HepG2 (cell line): ENCODE data around the gene PCYT2. TPM values are rescaled to one million over a fixed set of nuclear protein-coding genes. Genes with fewer than 3 reads are reported as not detected.

ENCODE experiments used
- ATAC-seq: fragments of 200-7000 bp; cut with Tn5 transposase; 3 replicates; pipeline ENCODE4 v1.9.1; 2020; ENCODE audit warnings: mild to moderate bottlenecking, moderate library complexity
- BruUV-seq: library from RNA; stranded (reverse); fragments of 400-500 nt; replicated peaks from 2 replicates; lab custom pipeline; 2021; lab: Mats Ljungman, UMichigan
- CTCF ChIA-PET: fragments of 300-600 bp; formaldehyde crosslinking; extraction: SDS; loops from one replicate; lab custom pipeline; 2021; ENCODE audit warnings: low total read pairs, inconsistent platforms, low intra/inter-chr PET ratio; lab: Yijun Ruan, JAX
- POLR2A ChIA-PET: fragments of 350-600 bp; sonication (Branson Sonifier 250); formaldehyde crosslinking; loops from one replicate; lab custom pipeline; 2020; ENCODE audit warnings: antibody characterized with exemption, inconsistent platforms; lab: Yijun Ruan, JAX
- DNase-seq: peaks from one replicate; pipeline ENCODE4 v3.0.0-alpha.2; 2015; ENCODE audit warnings: low spot score
- FAIRE-seq: peaks from 3 replicates; lab custom pipeline; 2011; peaks lifted over from hg19 to GRCh38; lab: Jason Lieb, UNC
- H2AFZ ChIP-seq: one replicate; pipeline ENCODE4 v1.6.1; 2011; ENCODE audit warnings: low read length, inconsistent platforms
- H3K27ac ChIP-seq: fragments of 300-600 bp; 3 replicates; pipeline ENCODE4 v1.8.0; 2011; ENCODE audit warnings: mixed run types, mild to moderate bottlenecking, mixed read lengths, low read length, inconsistent platforms; ENCODE audit not compliant: insufficient read depth; ENCODE audit errors: extremely low read length
- H3K27me3 ChIP-seq, 2 experiments: fragments of 200-600 bp in 1 of 2; 2 replicates in 1 of 2; 3 replicates in 1 of 2; pipeline versions ENCODE4 v1.6.0 to v1.8.0; 2011; ENCODE audit warnings: low read length in 2 of 2, mild to moderate bottlenecking in 2 of 2, moderate library complexity in 2 of 2, inconsistent platforms in 1 of 2; ENCODE audit not compliant: insufficient read depth in 2 of 2, control insufficient read depth in 1 of 2
- H3K36me3 ChIP-seq, 2 experiments: fragments of 200-600 bp in 1 of 2; replicated peaks in 1 of 2; 2 replicates in 1 of 2; 3 replicates in 1 of 2; pipeline versions ENCODE4 v1.5.1 to v1.8.0; 2011; ENCODE audit warnings: low read length in 2 of 2, inconsistent platforms in 1 of 2; ENCODE audit not compliant: insufficient read depth in 2 of 2, control insufficient read depth in 1 of 2
- H3K4me1 ChIP-seq: 2 replicates; pipeline ENCODE4 v1.5.1; 2012; ENCODE audit warnings: low read length, inconsistent platforms; ENCODE audit not compliant: insufficient read depth
- H3K4me2 ChIP-seq: 2 replicates; pipeline ENCODE4 v1.6.0; 2011; ENCODE audit warnings: low read depth, low read length, inconsistent platforms
- H3K4me3 ChIP-seq, 3 experiments: fragments of 200-600 bp in 1 of 3; sonication (generic), shearing (Covaris generic) in 1 of 3; replicated peaks in 1 of 3; 2 replicates each; pipeline ENCODE4 v1.5.1; 2011 to 2016; ENCODE audit warnings: low read length in 3 of 3, inconsistent platforms in 2 of 3, low read depth in 2 of 3, mild to moderate bottlenecking in 2 of 3, control low read depth in 1 of 3, mixed read lengths in 1 of 3; ENCODE audit not compliant: insufficient read depth in 1 of 3
- H3K79me2 ChIP-seq: one replicate; pipeline ENCODE4 v1.6.1; 2011; ENCODE audit warnings: low read length, inconsistent platforms; ENCODE audit not compliant: insufficient read depth
- H3K9ac ChIP-seq: 2 replicates; pipeline ENCODE4 v1.6.0; 2011; ENCODE audit warnings: mild to moderate bottlenecking, low read depth, low read length, inconsistent platforms; ENCODE audit not compliant: insufficient read depth
- H3K9me3 ChIP-seq: 2 replicates; pipeline ENCODE4 v1.5.1; 2012; ENCODE audit warnings: mild to moderate bottlenecking, low read length
- H4K20me1 ChIP-seq: 2 replicates; pipeline ENCODE4 v1.6.0; 2011; ENCODE audit warnings: inconsistent platforms, mild to moderate bottlenecking, low read length, moderate library complexity; ENCODE audit not compliant: insufficient read depth
- ASH2L ChIP-seq: fragments of 300-600, 200-600 bp; sonication (generic); IDR thresholded peaks from 2 replicates; pipeline ENCODE4 v1.7.0; 2017; ENCODE audit warnings: low read depth, mild to moderate bottlenecking, moderate library complexity, mixed read lengths, low read length; ENCODE audit not compliant: insufficient read length
- CENPT ChIP-seq: sonication (generic); formaldehyde crosslinking; IDR thresholded peaks from 2 replicates; pipeline ENCODE4 v1.8.0; 2022; ENCODE audit warnings: low read depth, mild to moderate bottlenecking, moderate library complexity, missing genetic modification reagents
- HNRNPL ChIP-seq: fragments of 200-400 bp; formaldehyde crosslinking; IDR thresholded peaks from 2 replicates; pipeline ENCODE4 v1.6.1; 2017; ENCODE audit warnings: mild to moderate bottlenecking, low read depth, low read length
- HOXA3 ChIP-seq: sonication (generic); formaldehyde crosslinking; IDR thresholded peaks from 2 replicates; pipeline ENCODE4 v1.5.0; 2020; ENCODE audit warnings: missing genetic modification reagents
- NR2F1 ChIP-seq, 2 experiments: fragments of 450-650 bp in 1 of 2; formaldehyde crosslinking in 1 of 2; IDR thresholded peaks; 2 replicates each; pipeline versions ENCODE4 v1.5.0 to v1.6.1; 2016 to 2020; ENCODE audit warnings: mild to moderate bottlenecking in 1 of 2, missing compliant biosample characterization in 1 of 2, missing genetic modification reagents in 1 of 2, moderate library complexity in 1 of 2
- RBFOX2 ChIP-seq: fragments of 200-400 bp; formaldehyde crosslinking; IDR thresholded peaks from 2 replicates; pipeline ENCODE4 v1.6.1; 2017; ENCODE audit warnings: low read depth, mild to moderate bottlenecking, low read length
- SALL2 ChIP-seq: sonication (generic); formaldehyde crosslinking; IDR thresholded peaks from 2 replicates; pipeline ENCODE4 v1.8.1; 2023; ENCODE audit warnings: mild to moderate bottlenecking, missing genetic modification reagents, inconsistent platforms
- SOX5 ChIP-seq: IDR thresholded peaks from 2 replicates; pipeline ENCODE4 v1.6.1; 2016; ENCODE audit warnings: borderline replicate concordance
- WGBS: methylation state at CpG from one replicate; pipeline ENCODE4 v1.1.6; 2017; ENCODE audit warnings: low lambda C conversion rate; 5-methylcytosine and 5-hydroxymethylcytosine counted together
- in situ Hi-C: cut with HindIII; loops from 2 replicates; pipeline ENCODE4 v1.10.0; 2017; ENCODE audit warnings: low pct_unique_long_range_greater_than_20kb; ENCODE audit not compliant: extremely low pct_ligation_motif_present
- intact Hi-C: fragments of 100-400 bp; cut with micrococcal nuclease; formaldehyde crosslinking; loops from one replicate; pipeline ENCODE4 v1.10.0; 2022; ENCODE audit not compliant: unreplicated experiment
- polyA plus RNA-seq, 8 experiments: library from polyadenylated mRNA; depleted of rRNA in 3 of 8; stranded (reverse) in 7 of 8; unstranded in 1 of 8; fragments of >200 nt; fragmentation: Illumina TruSeq in 4 of 8; extraction: Trizol in 4 of 8; gene quantifications; 2 replicates each; pipeline versions ENCODE4 v1.2.1 to v1.2.3, GENCODE V29; 2011 to 2016; ENCODE audit warnings: low read depth in 4 of 8, missing spikeins in 1 of 8, mixed read lengths in 1 of 8; ENCODE audit not compliant: insufficient read depth in 1 of 8
- total RNA-seq, 5 experiments: library from RNA; depleted of rRNA; stranded (reverse); fragments of >200 nt; fragmentation: Illumina TruSeq; extraction: Trizol; gene quantifications; 2 replicates each; pipeline ENCODE4 v1.2.3, GENCODE V29; 2016; ENCODE audit warnings: low read depth in 1 of 5
- TF ChIP-seq, protein P1 (sequence below): sonication (generic); formaldehyde crosslinking; IDR thresholded peaks from 2 replicates; pipeline ENCODE4 v1.4.0; 2020; ENCODE audit warnings: missing genetic modification reagents, borderline replicate concordance
- TF ChIP-seq, protein P2 (sequence below): sonication (generic); formaldehyde crosslinking; IDR thresholded peaks from 2 replicates; pipeline ENCODE4 v1.5.1; 2020; ENCODE audit warnings: mild to moderate bottlenecking, missing genetic modification reagents, moderate library complexity

PCYT2 gene
- total and polyA plus RNA-seq, 2 of the 13 experiments (the other 11 are each of a cell fraction or from before 2014, with no cell fraction given), result 147 to 297 TPM

GRCh38 chr17:81866440-81867169, 44.6 kb downstream of the PCYT2 start (continued):
- no peak for TF ChIP-seq NR2F1 (CRISPR knock-in tag; IDR thresholded peaks at IDR 0.05)

- 87% methylated on average over 14 of the region's 18 CpGs for WGBS
- Histone ChIP-seq H3K9ac (peak overlapping the region; percentile 52), H3K27me3 (no peaks in the 10 kb centered on the region; a peak in 1 of 5 replicates), H4K20me1 (peaks cover 53% of the 10 kb centered on the region; the same call in 1 of the 2 replicates), H2AFZ (no peak overlapping the region), H3K4me2 (peak overlapping the region; percentile 44), H3K27ac (peak overlapping the region; percentile 61), H3K79me2 (peaks cover 48% of the 10 kb centered on the region), H3K36me3 (peaks cover 18 to 39% of the 10 kb centered on the region in 2 experiments), H3K4me1 (peaks cover 85% of the 10 kb centered on the region), H3K4me3 (no peak overlapping the region; a peak in 1 of 6 replicates), H3K9me3 (no peaks in the 10 kb centered on the region)
- DNase-seq (peak; percentile 68), FAIRE-seq (no peak), ATAC-seq (no peak)
- intact Hi-C loops, result loop anchor here (5.0 kb wide), 1 partner anchor 156 kb away; the partner anchor contains the start of genes CENPX and LRRC45
- in situ Hi-C loops, result no loop called here
- POLR2A ChIA-PET, result interaction anchor here (0.5 to 3.8 kb wide), 14 partner anchors 10 to 241 kb away, joined by 3 to 15 read pairs (median 4); partner anchors contain the start of genes ALYREF, ANAPC11, CENPX and LRRC45
- no TSS peak for BruUV-seq
- CTCF ChIA-PET, result no interaction called here
- TF ChIP-seq HOXA3 (CRISPR knock-in tag) (peak; percentile 12), RBFOX2 (peak; percentile 62), HNRNPL (peak; percentile 99), SALL2 (0 out of 2 replicates have a peak, but pooled peaks have one; percentile 22), ASH2L (peak; percentile 26), CENPT (0 out of 2 replicates have a peak, but pooled peaks have one; percentile 6), SOX5 (no peak)
- TF ChIP-seq, protein P1, sequence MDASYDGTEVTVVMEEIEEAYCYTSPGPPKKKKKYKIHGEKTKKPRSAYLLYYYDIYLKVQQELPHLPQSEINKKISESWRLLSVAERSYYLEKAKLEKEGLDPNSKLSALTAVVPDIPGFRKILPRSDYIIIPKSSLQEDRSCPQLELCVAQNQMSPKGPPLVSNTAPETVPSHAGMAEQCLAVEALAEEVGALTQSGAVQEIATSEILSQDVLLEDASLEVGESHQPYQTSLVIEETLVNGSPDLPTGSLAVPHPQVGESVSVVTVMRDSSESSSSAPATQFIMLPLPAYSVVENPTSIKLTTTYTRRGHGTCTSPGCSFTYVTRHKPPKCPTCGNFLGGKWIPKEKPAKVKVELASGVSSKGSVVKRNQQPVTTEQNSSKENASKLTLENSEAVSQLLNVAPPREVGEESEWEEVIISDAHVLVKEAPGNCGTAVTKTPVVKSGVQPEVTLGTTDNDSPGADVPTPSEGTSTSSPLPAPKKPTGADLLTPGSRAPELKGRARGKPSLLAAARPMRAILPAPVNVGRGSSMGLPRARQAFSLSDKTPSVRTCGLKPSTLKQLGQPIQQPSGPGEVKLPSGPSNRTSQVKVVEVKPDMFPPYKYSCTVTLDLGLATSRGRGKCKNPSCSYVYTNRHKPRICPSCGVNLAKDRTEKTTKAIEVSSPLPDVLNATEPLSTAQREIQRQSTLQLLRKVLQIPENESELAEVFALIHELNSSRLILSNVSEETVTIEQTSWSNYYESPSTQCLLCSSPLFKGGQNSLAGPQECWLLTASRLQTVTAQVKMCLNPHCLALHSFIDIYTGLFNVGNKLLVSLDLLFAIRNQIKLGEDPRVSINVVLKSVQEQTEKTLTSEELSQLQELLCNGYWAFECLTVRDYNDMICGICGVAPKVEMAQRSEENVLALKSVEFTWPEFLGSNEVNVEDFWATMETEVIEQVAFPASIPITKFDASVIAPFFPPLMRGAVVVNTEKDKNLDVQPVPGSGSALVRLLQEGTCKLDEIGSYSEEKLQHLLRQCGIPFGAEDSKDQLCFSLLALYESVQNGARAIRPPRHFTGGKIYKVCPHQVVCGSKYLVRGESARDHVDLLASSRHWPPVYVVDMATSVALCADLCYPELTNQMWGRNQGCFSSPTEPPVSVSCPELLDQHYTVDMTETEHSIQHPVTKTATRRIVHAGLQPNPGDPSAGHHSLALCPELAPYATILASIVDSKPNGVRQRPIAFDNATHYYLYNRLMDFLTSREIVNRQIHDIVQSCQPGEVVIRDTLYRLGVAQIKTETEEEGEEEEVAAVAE (CRISPR knock-in tag), result no peak
- TF ChIP-seq, protein P2, sequence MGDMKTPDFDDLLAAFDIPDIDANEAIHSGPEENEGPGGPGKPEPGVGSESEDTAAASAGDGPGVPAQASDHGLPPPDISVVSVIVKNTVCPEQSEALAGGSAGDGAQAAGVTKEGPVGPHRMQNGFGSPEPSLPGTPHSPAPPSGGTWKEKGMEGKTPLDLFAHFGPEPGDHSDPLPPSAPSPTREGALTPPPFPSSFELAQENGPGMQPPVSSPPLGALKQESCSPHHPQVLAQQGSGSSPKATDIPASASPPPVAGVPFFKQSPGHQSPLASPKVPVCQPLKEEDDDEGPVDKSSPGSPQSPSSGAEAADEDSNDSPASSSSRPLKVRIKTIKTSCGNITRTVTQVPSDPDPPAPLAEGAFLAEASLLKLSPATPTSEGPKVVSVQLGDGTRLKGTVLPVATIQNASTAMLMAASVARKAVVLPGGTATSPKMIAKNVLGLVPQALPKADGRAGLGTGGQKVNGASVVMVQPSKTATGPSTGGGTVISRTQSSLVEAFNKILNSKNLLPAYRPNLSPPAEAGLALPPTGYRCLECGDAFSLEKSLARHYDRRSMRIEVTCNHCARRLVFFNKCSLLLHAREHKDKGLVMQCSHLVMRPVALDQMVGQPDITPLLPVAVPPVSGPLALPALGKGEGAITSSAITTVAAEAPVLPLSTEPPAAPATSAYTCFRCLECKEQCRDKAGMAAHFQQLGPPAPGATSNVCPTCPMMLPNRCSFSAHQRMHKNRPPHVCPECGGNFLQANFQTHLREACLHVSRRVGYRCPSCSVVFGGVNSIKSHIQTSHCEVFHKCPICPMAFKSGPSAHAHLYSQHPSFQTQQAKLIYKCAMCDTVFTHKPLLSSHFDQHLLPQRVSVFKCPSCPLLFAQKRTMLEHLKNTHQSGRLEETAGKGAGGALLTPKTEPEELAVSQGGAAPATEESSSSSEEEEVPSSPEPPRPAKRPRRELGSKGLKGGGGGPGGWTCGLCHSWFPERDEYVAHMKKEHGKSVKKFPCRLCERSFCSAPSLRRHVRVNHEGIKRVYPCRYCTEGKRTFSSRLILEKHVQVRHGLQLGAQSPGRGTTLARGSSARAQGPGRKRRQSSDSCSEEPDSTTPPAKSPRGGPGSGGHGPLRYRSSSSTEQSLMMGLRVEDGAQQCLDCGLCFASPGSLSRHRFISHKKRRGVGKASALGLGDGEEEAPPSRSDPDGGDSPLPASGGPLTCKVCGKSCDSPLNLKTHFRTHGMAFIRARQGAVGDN (CRISPR knock-in tag), result peak; percentile 71
These were observed 45.3 kb downstream of the PCYT2 start for GRCh38 chr17:81865733-81866439.
